Ramos (cell line): Measurements from ENCODE around the gene MGAM2.

Experiments used
- in situ Hi-C: fragments of 300-500 bp; cut with MboI; formaldehyde crosslinking; loops from one replicate; pipeline ENCODE4 v1.14.3; 2022; ENCODE audit warnings: low sequenced_read_pairs; ENCODE audit not compliant: unreplicated experiment

The MGAM2 gene

DNA sequence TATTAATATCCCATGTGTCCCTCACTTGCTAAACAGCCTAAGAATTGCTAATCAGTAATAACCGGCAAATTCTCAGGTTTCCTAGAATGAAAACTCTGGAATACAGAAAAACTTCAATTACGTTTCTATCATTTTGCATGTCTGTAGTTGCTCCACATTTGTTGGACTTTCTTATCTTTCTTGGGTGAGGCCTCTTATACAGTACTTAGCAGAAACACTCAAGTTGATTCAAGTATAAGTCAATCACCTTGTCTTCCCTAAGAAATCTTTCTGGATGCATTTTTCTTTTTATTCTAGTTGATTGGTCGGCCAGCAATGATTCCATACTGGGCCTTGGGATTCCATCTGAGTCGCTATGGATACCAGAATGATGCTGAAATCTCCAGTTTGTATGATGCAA lies 61.4 kb downstream of the MGAM2 start:
- in situ Hi-C loops, result no loop called here

DNA sequence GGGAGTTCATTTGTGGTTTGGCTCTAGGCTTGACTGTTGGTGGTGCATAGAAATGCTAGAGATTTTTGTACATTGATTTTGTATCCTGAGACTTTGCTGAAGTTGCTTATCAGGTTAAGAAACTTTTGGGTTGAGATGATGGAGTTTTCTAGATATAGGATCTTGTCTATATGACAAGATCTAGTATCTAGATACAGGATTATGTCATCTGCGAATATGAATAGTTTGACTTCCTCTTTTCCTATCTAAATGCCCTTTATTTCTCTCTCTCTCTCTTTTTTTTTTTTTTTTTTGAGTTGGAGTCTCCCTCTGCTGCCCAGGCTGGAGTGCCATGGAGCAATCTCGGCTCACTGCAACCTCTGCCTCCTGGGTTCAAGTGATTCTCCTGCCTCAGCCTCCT lies 62.9 kb downstream of the MGAM2 start:
- in situ Hi-C loops, result no loop called here

DNA sequence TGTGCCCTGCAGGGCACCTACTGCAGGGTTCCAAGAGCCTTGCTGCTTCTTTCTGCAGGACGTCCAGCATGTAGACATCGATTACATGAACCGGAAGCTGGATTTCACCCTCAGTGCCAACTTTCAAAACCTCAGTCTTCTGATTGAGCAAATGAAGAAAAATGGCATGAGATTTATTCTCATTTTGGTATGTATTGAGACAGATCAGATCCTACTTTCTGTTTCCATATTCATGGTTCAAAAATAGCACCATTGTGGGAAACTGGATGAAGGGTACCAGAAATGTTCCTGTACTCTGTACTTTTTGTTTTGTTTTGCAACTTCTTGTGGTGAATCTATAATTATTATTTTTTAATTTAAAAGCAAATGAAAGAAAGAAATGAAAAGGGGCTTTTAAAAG lies 64.1 kb downstream of the MGAM2 start:
- in situ Hi-C loops, result no loop called here

DNA sequence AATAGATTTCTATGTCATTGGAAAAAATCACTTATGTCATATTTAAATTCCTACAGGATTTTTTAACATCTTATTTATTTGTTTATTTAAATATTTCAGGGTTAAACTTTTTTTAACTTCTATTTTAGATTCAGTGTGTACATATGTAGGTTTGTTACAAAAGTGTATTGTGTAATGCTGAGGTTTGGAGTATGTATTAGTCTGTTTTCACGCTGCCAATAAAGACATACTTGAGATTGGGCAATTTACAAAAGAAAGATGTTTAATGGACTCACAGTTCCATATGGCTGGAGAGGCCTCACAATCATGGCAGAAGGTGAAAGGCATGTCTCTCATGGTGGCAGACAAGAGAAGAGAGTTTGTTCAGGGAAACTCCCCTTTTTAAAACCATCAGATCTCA lies 65.4 kb downstream of the MGAM2 start:
- in situ Hi-C loops, result no loop called here

DNA sequence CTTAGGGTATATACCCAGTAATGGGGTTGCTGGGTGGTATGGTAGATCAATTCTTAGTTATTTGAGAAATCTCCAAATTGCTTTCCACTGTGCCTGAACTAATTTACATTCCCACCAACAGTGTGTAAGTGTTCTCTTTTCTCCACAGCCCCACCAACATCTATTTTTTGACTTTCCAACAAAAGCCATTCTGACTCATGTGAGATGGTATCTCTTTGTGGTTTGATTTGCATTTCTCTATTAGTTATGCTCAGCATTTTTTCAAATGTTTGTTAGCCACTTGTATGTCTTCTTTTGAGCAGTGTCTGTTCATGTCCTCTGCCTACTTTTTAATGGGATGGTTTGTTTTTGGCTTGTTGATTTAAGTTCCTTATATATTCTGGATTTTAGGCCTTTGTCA lies 66.4 kb downstream of the MGAM2 start:
- in situ Hi-C loops, result no loop called here

DNA sequence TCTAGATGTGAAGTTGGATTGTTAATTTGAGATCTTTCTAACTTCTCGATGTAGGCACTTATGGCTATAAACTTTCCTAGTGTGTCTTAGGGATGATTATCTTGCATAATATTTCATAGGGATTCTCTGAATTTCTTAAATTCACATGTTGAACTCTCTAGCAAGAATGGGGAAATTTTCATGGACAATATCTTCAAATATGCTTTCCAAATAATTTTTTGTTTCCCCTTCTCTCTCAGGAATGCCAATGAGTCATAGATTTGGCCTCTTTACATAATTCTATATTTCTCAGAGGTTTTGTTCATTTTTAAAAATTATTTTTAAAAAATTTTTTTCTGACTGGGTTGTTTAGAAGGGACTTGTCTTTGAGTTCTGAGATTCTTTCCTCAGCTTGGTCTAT lies 68.9 kb downstream of the MGAM2 start:
- in situ Hi-C loops, result no loop called here

DNA sequence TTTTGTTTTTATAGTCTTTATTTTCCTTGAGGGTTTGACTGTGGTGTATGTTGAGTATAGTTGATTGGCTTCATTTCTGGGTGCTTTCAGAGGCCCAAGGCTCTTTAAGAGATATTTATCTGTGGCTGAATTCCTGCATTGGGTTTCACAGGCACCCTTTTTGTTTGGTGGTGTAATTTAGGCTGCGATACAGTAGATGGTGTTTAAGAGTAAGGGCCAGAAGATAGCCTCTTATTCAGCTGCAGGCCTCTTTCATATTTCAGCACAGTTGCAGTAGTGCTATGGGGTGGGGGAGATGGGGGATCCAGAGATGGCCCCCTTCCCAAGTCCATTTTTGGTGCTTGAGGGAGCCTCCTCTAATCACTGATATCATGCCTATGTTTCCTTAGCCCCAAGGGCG lies 69.7 kb downstream of the MGAM2 start:
- in situ Hi-C loops, result no loop called here

DNA sequence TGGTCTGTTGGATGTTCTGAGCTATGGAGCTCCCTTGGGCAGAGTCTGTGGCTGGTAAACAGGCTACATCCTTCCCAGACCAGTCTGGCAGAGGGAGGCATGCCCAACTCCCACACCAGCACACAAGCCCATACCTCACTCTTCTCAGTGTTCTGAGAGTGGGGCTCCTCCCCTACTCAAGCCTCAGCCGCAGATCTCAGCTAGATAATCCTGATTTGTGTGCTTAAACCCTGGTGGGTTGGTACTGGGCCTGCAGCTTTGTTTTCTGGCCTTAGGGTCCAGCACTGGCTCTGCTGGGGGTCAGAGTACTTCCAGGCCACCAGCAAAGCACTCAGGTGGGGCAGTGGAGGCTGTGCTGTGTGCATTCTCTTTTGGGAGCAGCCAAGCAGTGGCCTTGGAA lies 70.4 kb downstream of the MGAM2 start:
- in situ Hi-C loops, result no loop called here

DNA sequence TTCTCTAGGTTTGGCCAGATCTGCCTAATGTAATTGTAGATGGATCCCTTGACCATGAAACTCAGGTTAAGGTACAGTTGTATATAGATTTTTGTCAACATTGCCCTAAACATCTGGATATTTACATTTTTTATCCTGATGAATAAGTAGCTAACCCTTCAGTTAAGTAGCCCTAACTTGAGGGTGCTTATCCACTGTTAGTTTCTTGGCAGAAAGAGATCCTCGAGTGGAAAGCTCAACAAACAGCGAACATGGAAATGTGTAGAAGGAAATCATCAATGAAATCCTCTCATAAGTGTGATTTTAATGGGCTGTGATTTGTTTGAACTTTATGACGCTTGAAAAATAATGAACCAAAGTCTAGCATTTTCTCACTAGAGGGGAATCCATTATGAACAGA lies 73.6 kb downstream of the MGAM2 start:
- in situ Hi-C loops, result no loop called here

DNA sequence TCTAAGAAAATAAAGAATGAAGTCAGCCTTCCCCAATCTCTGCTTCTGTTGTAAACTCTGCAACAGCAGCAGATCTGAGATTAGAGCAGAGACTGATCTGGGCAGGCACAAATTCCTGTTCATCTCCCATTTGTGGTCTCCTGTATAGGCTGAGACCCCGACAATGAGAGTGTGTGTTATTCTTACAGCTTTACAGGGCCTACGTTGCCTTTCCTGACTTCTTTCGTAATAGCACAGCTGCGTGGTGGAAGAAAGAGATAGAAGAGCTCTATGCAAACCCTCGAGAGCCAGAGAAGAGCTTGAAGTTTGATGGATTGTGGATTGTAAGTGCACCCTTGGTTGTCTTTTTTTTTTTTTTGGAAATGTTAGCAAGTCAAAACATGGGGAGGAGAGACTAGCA lies 74.3 kb downstream of the MGAM2 start:
- in situ Hi-C loops, result no loop called here

DNA sequence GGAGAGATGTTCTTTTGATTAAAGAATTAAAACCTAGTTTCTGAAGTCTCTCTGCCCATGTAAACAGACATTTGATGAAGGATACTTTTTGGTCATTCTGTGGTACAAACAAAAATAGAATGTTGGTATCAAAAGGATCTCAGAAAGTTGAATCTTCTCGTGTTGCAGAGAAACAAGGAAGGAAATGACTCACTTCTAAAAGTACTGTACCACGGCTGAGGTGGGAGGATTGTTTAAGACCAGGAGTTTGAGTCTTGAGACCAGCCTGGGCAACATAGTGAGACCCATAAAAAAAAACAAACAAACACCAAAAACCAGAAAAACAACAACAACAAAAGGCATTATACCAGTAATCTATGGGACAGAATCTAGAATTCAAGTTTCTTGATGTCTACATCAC lies 76.6 kb downstream of the MGAM2 start:
- in situ Hi-C loops, result no loop called here

DNA sequence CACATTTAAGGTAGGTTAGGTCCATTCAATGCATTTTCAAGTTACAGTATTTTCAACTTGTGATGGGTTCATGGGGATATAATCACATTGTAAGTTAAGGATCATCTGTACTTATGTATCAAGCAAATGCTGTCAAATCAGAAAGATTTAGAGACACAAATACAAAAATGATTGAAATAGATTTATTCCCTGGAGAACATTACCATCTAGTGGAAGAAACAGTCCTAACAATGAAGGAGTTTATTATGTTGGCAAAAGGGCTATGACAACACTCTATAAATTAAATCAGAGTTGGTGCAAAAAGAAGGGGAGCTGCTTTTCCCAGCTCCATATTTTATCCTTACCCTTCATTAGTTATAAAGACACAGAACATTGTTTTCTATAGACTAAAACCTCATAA lies 77.3 kb downstream of the MGAM2 start:
- in situ Hi-C loops, result no loop called here

DNA sequence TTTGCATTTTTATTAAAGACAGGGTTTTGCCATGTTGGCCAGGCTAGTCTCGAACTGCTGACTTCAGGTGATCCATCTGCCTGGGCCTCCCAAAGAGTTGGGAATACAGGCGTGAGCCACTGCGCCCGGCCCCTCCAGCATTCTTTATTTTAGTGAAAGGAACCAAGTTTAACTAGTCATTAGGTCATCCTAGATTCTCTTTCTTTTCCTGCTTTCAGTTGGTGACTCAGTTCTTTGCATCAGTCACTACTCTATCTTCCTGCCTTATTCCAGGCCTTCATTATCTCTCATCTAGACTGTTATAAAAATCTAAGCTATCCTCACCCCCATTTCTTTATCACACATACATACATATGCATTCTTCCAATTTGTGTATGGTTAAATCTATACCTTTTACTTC lies 82.7 kb downstream of the MGAM2 start:
- in situ Hi-C loops, result no loop called here

DNA sequence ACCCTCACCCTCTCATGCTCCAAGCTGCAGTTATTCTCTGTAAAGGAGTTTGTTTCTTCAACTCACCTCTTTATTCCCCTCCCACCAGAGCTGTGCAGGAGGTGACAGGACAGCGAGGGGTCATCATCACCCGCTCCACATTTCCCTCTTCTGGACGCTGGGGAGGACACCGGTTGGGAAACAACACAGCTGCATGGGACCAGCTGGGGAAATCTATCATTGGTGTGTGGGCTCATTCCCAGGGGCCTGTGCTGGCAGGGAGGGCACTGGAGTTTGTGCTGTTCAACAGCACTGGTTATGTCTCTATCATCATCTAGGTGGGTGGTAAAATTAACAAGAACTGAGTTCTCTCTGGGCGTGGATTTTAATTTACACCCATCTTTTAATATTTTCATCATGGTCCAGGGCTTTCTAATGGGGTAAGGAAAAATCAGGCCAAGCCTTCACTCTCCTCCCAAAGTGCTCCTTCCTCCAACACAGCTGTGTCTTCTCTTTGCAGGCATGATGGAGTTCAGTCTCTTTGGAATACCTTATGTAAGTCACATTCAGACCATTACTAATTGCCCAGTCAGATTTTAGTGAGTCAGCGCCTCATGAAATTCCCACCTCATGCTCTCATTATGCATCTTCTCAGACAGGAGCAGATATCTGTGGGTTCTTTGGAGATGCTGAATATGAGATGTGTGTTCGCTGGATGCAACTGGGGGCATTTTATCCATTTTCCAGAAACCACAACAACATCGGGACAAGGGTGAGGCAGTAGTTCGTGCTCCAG lies 84.7 kb downstream of the MGAM2 start:
- in situ Hi-C loops, result no loop called here

DNA sequence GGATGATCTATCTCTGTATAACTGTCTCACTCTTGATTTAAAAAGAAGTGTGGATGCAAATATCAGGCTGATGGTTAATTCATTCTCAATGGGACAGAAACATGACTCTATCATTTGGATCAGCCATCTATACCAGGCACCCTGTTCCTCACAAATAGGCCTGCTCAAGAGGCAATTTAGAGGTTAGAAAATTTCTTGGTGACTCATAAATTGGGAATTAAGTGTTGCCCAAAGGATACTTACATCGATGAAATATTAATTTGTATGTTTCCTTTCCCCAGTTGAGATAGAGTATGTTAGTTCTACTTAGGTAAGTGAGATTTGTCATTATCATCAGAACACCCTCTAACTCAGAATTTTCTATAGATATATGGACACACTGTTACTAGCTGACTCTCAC lies 88.7 kb downstream of the MGAM2 start:
- in situ Hi-C loops, result no loop called here

DNA sequence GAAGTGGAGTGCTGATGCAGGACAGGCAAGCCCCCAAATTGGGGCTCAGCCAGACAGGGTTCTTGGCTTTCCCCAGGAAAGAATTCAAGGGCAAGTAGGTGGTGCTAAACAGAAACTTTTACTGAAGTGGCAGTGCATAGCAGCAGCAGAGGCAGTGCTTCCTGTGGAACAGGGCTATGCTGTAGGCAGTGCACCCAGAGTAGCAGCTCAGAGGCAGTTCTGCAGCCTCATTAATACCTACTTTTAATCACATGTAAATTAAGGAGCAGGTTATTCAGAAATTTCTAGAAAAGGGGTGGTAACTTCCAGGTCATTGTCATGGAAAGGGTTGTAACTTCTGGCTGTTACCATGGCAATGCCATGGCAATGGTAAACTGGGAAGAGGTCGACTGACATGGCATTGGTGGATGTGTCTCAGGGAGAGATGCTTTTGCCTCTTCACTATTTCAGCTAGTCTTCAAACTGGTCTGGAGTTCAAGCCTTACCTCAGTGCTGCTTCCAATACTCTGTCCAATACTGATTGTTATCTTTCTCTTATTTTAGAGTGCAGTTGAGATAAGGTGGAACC lies 117.1 kb downstream of the MGAM2 start:
- in situ Hi-C loops, result no loop called here

DNA sequence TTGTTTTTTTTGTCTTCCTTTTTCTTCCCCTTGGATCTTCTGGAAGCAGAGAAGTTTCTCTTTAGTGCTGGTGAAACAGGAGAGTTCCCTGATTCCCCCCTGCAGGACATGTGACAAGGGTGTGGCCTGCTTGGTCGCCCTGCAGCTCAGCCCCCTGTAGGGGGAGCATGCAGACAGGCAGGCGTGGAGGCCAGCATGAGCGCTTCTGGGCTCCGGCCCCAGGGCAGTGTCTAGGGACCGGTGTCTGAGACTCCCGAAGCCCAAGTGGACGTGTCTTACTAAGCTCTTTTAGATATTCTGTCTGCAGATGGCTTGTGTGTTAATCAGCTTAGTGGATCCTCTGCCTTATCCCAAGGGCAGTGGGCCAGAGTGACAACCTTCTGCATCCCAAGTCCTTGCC lies 120.2 kb downstream of the MGAM2 start:
- in situ Hi-C loops, result no loop called here

DNA sequence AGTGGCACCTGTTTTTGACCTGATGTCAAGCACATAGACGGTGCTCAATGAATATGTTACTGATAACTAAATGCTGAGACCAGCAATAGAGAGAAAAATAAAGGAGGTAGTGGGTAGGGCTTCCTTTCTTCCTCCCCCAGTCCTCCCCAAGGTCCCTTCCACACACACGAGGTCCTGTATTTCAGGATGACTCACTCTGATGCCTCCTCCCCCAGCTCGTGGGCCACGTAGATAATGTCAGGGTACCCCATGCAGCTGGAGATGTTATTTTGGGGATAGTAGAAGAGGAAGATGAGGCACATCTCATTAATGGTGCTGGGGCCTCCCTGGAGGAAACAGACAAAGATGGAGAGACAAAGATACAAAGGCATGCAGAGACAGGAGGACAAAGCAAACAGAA lies 129.0 kb downstream of the MGAM2 start:
- in situ Hi-C loops, result no loop called here

DNA sequence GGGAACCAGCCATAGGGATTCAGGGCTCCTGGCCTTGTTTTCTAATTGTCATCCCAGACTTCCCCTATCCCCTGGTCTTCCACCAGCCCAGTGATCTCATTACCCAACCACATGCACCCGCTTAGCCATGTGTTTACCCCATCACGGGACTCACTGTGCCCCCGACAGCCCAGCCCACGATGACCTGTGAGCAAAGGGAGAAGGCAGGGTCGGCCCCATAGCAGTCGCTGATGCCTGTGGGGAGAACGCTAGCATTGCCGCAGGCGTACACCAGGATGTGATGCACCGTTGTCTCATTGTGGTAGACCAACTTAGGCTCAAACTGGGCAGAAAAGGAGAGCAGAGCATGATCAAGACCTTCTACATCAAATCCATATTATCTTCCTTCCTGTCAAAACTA lies 132.3 kb downstream of the MGAM2 start:
- in situ Hi-C loops, result no loop called here

DNA sequence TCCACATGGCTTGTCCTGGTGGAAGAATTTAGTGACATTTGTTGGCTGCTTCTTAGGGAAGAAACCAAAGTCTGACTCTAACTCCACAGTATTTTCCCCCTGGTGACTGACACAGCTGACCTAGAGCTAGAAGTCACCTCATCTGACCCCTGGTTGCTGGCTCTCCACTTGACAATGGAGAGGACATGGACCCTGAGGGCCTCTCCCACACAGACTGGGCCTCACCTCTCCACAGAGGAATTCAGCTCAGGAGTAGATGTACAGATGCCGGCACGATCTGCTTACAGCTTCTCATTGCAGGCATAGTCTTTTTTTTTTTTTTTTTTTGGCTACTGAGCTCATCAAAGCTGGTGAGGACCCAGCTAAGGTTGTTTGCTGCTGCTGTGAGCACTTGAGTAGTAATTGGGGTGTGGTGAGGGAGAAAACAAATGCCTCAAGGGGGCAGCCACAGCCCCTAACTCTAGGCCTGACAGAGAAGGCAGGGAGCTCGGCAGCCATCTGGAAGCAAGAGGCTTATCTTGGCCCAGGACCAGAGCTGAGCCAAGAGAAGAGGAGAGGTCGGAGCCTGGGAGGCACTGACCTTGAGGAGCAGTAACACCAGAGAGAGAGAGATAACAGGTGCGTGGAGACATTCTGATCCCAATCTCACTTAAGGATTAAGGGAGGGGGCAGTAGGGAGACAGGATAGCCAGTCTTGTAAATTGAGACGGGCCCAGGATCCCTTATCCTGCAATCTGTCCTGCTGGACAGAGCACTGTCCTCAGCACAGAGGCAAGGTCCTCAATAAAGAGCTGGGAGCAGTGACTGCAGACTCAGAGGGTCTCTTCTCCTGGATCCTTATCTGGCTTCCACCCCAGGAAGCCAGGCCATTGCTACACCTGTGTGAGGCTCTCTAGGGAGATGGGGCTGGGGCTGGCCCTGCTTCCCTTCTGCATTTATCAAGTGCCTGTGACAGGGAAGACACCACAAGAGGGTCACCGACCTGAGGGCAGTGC lies 136.9 kb downstream of the MGAM2 start:
- in situ Hi-C loops, result no loop called here

DNA sequence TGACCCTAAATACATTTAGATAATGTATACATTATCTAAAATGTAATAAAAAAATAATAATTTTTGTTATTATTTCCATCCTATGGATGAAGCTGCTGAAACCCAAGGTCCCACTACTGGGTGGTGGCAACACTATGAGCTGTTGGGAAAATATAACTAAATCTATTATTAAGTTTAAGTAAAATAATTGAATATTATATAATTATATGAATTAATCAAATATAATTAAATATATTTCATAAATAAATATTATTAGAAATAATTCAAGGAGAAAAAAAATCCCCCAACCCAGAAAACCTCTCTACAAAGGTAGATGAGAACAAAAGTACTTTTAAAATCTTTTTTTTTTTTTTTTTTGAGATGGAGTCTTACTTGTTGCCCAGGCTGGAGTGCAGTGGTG lies 138.4 kb downstream of the MGAM2 start:
- in situ Hi-C loops, result no loop called here
